HepG2 (cell line): Measurements from ENCODE around the gene IPO13. TPM values are rescaled to one million over a fixed set of nuclear protein-coding genes. Genes with fewer than 3 reads are reported as not detected.

Experiments
- ATAC-seq: fragments of 200-7000 bp; cut with Tn5 transposase; 3 replicates; pipeline ENCODE4 v1.9.1; 2020; ENCODE audit warnings: mild to moderate bottlenecking, moderate library complexity
- BruUV-seq: library from RNA; stranded (reverse); fragments of 400-500 nt; replicated peaks from 2 replicates; lab custom pipeline; 2021; lab: Mats Ljungman, UMichigan
- CTCF ChIA-PET: fragments of 300-600 bp; formaldehyde crosslinking; extraction: SDS; loops from one replicate; lab custom pipeline; 2021; ENCODE audit warnings: low total read pairs, inconsistent platforms, low intra/inter-chr PET ratio; lab: Yijun Ruan, JAX
- POLR2A ChIA-PET: fragments of 350-600 bp; sonication (Branson Sonifier 250); formaldehyde crosslinking; loops from one replicate; lab custom pipeline; 2020; ENCODE audit warnings: antibody characterized with exemption, inconsistent platforms; lab: Yijun Ruan, JAX
- DNase-seq: peaks from one replicate; pipeline ENCODE4 v3.0.0-alpha.2; 2015; ENCODE audit warnings: low spot score
- FAIRE-seq: peaks from 3 replicates; lab custom pipeline; 2011; peaks lifted over from hg19 to GRCh38; lab: Jason Lieb, UNC
- H2AFZ ChIP-seq: one replicate; pipeline ENCODE4 v1.6.1; 2011; ENCODE audit warnings: low read length, inconsistent platforms
- H3K27ac ChIP-seq: fragments of 300-600 bp; 3 replicates; pipeline ENCODE4 v1.8.0; 2011; ENCODE audit warnings: mixed run types, mild to moderate bottlenecking, mixed read lengths, low read length, inconsistent platforms; ENCODE audit not compliant: insufficient read depth; ENCODE audit errors: extremely low read length
- H3K27me3 ChIP-seq, 2 experiments: fragments of 200-600 bp in 1 of 2; 2 replicates in 1 of 2; 3 replicates in 1 of 2; pipeline versions ENCODE4 v1.6.0 to v1.8.0; 2011; ENCODE audit warnings: low read length in 2 of 2, mild to moderate bottlenecking in 2 of 2, moderate library complexity in 2 of 2, inconsistent platforms in 1 of 2; ENCODE audit not compliant: insufficient read depth in 2 of 2, control insufficient read depth in 1 of 2
- H3K36me3 ChIP-seq, 2 experiments: fragments of 200-600 bp in 1 of 2; replicated peaks in 1 of 2; 2 replicates in 1 of 2; 3 replicates in 1 of 2; pipeline versions ENCODE4 v1.5.1 to v1.8.0; 2011; ENCODE audit warnings: low read length in 2 of 2, inconsistent platforms in 1 of 2; ENCODE audit not compliant: insufficient read depth in 2 of 2, control insufficient read depth in 1 of 2
- H3K4me1 ChIP-seq: 2 replicates; pipeline ENCODE4 v1.5.1; 2012; ENCODE audit warnings: low read length, inconsistent platforms; ENCODE audit not compliant: insufficient read depth
- H3K4me2 ChIP-seq: 2 replicates; pipeline ENCODE4 v1.6.0; 2011; ENCODE audit warnings: low read depth, low read length, inconsistent platforms
- H3K4me3 ChIP-seq, 3 experiments: fragments of 200-600 bp in 1 of 3; sonication (generic), shearing (Covaris generic) in 1 of 3; replicated peaks in 1 of 3; 2 replicates each; pipeline ENCODE4 v1.5.1; 2011 to 2016; ENCODE audit warnings: low read length in 3 of 3, inconsistent platforms in 2 of 3, low read depth in 2 of 3, mild to moderate bottlenecking in 2 of 3, control low read depth in 1 of 3, mixed read lengths in 1 of 3; ENCODE audit not compliant: insufficient read depth in 1 of 3
- H3K79me2 ChIP-seq: one replicate; pipeline ENCODE4 v1.6.1; 2011; ENCODE audit warnings: low read length, inconsistent platforms; ENCODE audit not compliant: insufficient read depth
- H3K9ac ChIP-seq: 2 replicates; pipeline ENCODE4 v1.6.0; 2011; ENCODE audit warnings: mild to moderate bottlenecking, low read depth, low read length, inconsistent platforms; ENCODE audit not compliant: insufficient read depth
- H3K9me3 ChIP-seq: 2 replicates; pipeline ENCODE4 v1.5.1; 2012; ENCODE audit warnings: mild to moderate bottlenecking, low read length
- H4K20me1 ChIP-seq: 2 replicates; pipeline ENCODE4 v1.6.0; 2011; ENCODE audit warnings: inconsistent platforms, mild to moderate bottlenecking, low read length, moderate library complexity; ENCODE audit not compliant: insufficient read depth
- FOSL2 ChIP-seq: sonication (generic); formaldehyde crosslinking; IDR thresholded peaks from 2 replicates; pipeline ENCODE4 v1.4.0; 2020; ENCODE audit warnings: missing genetic modification reagents
- HOXA9 ChIP-seq: sonication (generic); formaldehyde crosslinking; IDR thresholded peaks from 2 replicates; pipeline ENCODE4 v1.8.1; 2022; ENCODE audit warnings: missing genetic modification reagents, mild to moderate bottlenecking, moderate library complexity, borderline replicate concordance
- IKZF4 ChIP-seq: sonication (generic); formaldehyde crosslinking; IDR thresholded peaks from 2 replicates; pipeline ENCODE4 v1.5.1; 2020; ENCODE audit warnings: borderline replicate concordance, mild to moderate bottlenecking, low read depth, missing genetic modification reagents; ENCODE audit errors: not compliant biosample characterization
- KLF13 ChIP-seq: sonication (generic); formaldehyde crosslinking; IDR thresholded peaks from 2 replicates; pipeline ENCODE4 v1.4.0; 2020; ENCODE audit warnings: mild to moderate bottlenecking, missing genetic modification reagents
- PITX1 ChIP-seq: sonication (generic); formaldehyde crosslinking; IDR thresholded peaks from 2 replicates; pipeline ENCODE4 v1.5.1; 2020; ENCODE audit warnings: mild to moderate bottlenecking, missing genetic modification reagents
- RARA ChIP-seq: IDR thresholded peaks from 2 replicates; pipeline ENCODE4 v1.6.1; 2016; ENCODE audit warnings: missing genetic modification reagents, missing compliant biosample characterization
- ZNF503 ChIP-seq: sonication (generic); formaldehyde crosslinking; IDR thresholded peaks from 2 replicates; pipeline ENCODE4 v1.4.0; 2020; ENCODE audit warnings: missing genetic modification reagents
- ZNF543 ChIP-seq: sonication (generic); formaldehyde crosslinking; IDR thresholded peaks from 2 replicates; pipeline ENCODE4 v1.4.0; 2020; ENCODE audit warnings: mild to moderate bottlenecking, missing genetic modification reagents
- ZNF737 ChIP-seq: sonication (generic); formaldehyde crosslinking; IDR thresholded peaks from 2 replicates; pipeline ENCODE4 v1.5.0; 2020; ENCODE audit warnings: missing genetic modification reagents, mild to moderate bottlenecking, borderline replicate concordance
- ZNF761 ChIP-seq: sonication (generic); formaldehyde crosslinking; conservative IDR thresholded peaks from 2 replicates; pipeline ENCODE4 v1.4.0; 2020; ENCODE audit warnings: mild to moderate bottlenecking, missing genetic modification reagents
- WGBS: methylation state at CpG from one replicate; pipeline ENCODE4 v1.1.6; 2017; ENCODE audit warnings: low lambda C conversion rate; 5-methylcytosine and 5-hydroxymethylcytosine counted together
- in situ Hi-C: cut with HindIII; loops from 2 replicates; pipeline ENCODE4 v1.10.0; 2017; ENCODE audit warnings: low pct_unique_long_range_greater_than_20kb; ENCODE audit not compliant: extremely low pct_ligation_motif_present
- intact Hi-C: fragments of 100-400 bp; cut with micrococcal nuclease; formaldehyde crosslinking; loops from one replicate; pipeline ENCODE4 v1.10.0; 2022; ENCODE audit not compliant: unreplicated experiment
- polyA plus RNA-seq, 8 experiments: library from polyadenylated mRNA; depleted of rRNA in 3 of 8; stranded (reverse) in 7 of 8; unstranded in 1 of 8; fragments of >200 nt; fragmentation: Illumina TruSeq in 4 of 8; extraction: Trizol in 4 of 8; gene quantifications; 2 replicates each; pipeline versions ENCODE4 v1.2.1 to v1.2.3, GENCODE V29; 2011 to 2016; ENCODE audit warnings: low read depth in 4 of 8, missing spikeins in 1 of 8, mixed read lengths in 1 of 8; ENCODE audit not compliant: insufficient read depth in 1 of 8
- total RNA-seq, 5 experiments: library from RNA; depleted of rRNA; stranded (reverse); fragments of >200 nt; fragmentation: Illumina TruSeq; extraction: Trizol; gene quantifications; 2 replicates each; pipeline ENCODE4 v1.2.3, GENCODE V29; 2016; ENCODE audit warnings: low read depth in 1 of 5

The IPO13 gene
- total and polyA plus RNA-seq, 2 of the 13 experiments (the other 11 are each of a cell fraction or from before 2014, with no cell fraction given), result 12.9 to 15.6 TPM

DNA sequence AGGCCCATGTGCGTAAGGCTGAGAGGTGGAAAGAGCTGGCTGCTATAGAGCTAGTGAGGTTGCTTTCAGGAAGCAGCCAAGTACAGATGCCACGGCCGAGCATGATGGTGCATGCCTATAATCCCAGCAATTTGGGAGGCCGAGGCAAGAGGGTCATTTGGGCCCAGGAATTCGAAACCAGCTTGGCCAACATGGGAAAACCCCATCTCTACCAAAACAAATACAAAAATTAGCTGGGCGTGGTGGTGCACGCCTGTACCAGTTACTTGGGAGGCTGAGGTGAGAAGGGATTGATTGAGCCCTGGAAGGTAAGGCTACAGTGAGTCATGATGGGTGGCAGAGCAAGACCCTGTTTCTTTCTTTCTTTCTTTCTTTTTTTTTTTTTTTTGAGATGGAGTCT, 47.3 kb downstream of the IPO13 start:
- no peak overlapping the region for H3K9ac ChIP-seq
- H2AFZ ChIP-seq, result no peak overlapping the region
- ATAC-seq (no peak), FAIRE-seq (no peak), DNase-seq (no peak)
- intact Hi-C loops (loop anchor here (2.0 kb wide), 1 partner anchor 43 kb away; no protein-coding TSS in a partner anchor), in situ Hi-C loops (no loop called here)
- H3K4me2 ChIP-seq, result no peak overlapping the region
- TF ChIP-seq IKZF4 (CRISPR knock-in tag) (no peak), ZNF543 (CRISPR knock-in tag) (no peak), ZNF737 (CRISPR knock-in tag) (no peak), HOXA9 (CRISPR knock-in tag) (no peak), KLF13 (CRISPR knock-in tag) (no peak), FOSL2 (CRISPR knock-in tag) (no peak), PITX1 (CRISPR knock-in tag) (no peak), ZNF761 (CRISPR knock-in tag) (no peak), ZNF503 (CRISPR knock-in tag) (no peak), RARA (CRISPR knock-in tag) (no peak)
- no peaks in the 10 kb centered on the region for H3K36me3 ChIP-seq
- no peak overlapping the region for H3K4me3 ChIP-seq
- no peaks in the 10 kb centered on the region for H3K79me2 ChIP-seq
- CTCF ChIA-PET, result interaction anchor here (1.5 kb wide), 1 partner anchor 54 kb away, joined by 6 read pairs; no protein-coding TSS in a partner anchor
- peaks cover 54% of the 10 kb centered on the region for H3K4me1 ChIP-seq
- H3K9me3 ChIP-seq, result no peaks in the 10 kb centered on the region
- POLR2A ChIA-PET, result interaction anchor here (0.7 to 1.1 kb wide), 2 partner anchors 16 to 30 kb away, joined by 3 read pairs; no protein-coding TSS in a partner anchor
- H4K20me1 ChIP-seq, result no peaks in the 10 kb centered on the region
- no peak overlapping the region for H3K27ac ChIP-seq
- WGBS, result 85% methylated on average over 6 of the region's 7 CpGs
- BruUV-seq, result TSS peak; percentile 19
- H3K27me3 ChIP-seq, result no peaks in the 10 kb centered on the region
